ENCODE data around the gene XPC. TPM values are rescaled to one million over a fixed set of nuclear protein-coding genes. Genes with fewer than 3 reads are reported as not detected.

The XPC gene
- total RNA-seq, 1 donor: 61.6 TPM

DNA sequence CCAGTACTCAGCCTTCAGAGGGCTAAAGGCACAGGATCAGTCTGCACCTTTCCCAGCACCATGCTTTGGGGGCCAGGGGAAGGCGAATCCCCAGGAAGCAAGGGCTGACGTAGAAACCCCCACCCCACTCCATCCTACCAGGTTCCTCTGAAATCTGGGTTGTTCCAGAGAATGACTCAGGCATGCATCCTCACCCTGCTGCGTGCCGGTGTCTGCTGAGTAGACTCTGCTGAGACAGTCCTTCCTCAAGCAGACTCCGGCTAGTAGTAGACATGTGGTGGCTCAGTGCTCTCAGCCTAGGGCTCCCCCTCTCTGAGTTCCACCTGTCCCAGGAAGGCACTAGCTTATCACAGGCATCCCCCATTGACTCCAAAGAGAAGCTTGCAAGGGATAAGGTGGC is 44.5 kb downstream of the XPC start:
- H3K4me3 ChIP-seq (ENCODE audit: low read depth, low read length): no peak overlapping the region
- TF ChIP-seq, protein P1, sequence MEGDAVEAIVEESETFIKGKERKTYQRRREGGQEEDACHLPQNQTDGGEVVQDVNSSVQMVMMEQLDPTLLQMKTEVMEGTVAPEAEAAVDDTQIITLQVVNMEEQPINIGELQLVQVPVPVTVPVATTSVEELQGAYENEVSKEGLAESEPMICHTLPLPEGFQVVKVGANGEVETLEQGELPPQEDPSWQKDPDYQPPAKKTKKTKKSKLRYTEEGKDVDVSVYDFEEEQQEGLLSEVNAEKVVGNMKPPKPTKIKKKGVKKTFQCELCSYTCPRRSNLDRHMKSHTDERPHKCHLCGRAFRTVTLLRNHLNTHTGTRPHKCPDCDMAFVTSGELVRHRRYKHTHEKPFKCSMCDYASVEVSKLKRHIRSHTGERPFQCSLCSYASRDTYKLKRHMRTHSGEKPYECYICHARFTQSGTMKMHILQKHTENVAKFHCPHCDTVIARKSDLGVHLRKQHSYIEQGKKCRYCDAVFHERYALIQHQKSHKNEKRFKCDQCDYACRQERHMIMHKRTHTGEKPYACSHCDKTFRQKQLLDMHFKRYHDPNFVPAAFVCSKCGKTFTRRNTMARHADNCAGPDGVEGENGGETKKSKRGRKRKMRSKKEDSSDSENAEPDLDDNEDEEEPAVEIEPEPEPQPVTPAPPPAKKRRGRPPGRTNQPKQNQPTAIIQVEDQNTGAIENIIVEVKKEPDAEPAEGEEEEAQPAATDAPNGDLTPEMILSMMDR (IDR thresholded peaks at IDR 0.05; ENCODE audit: insufficient read depth, low read length): no peak
- no peak for DNase-seq (ENCODE audit: low read depth)

DNA sequence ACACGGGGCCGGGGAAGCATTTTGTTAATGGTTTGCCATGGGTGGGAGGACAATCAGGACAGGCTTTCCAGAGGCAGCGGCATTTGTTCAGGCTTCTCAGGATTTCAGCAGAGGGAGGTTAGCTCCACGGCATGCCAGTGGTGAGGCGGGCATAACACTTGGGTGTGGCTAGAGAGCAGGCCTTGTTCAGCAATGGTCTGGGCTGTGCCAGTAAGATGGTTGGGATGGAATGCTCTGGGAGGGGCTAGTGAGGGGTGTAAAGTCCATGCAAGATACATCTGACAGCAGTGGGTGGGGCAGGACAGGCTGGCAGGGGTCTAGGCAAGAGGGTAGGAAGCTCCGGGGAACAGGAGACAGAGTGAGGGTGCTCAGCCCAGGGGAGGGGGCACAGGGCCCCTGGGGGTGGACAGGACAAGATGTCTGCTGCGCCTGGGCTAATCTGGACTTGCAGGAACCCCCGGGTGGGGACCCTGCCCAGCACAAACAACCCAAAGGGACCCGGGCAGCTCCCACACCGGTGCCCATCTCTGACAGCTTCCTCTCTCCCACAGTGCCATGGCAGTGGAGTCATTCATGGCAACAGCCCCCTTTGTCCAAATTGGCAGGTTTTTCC is 45.1 kb downstream of the XPC start:
- TF ChIP-seq, protein P1 (IDR thresholded peaks at IDR 0.05; ENCODE audit: insufficient read depth, low read length): no peak
- no peak overlapping the region for H3K4me3 ChIP-seq (ENCODE audit: low read depth, low read length)
- no peak for DNase-seq (ENCODE audit: low read depth)

DNA sequence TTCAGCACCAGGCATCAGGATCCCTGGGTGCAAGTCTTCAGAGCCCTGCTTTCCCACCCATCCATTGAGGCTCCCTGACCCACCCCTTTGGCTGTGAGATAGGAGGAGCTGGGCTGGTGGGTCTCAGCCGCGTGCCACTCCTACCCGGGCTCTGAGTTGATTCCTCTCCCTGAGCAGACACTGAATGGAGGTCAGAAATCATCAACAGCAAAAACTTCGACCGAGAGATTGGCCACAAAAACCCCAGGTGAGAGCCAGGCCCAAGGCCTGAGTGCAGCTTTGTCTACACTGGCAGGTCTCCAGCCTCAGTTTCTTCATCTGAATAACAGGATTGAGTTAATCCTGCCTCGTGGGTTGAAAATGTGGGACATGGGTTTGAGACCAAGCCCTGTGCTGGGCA is 45.7 kb downstream of the XPC start:
- H3K4me3 ChIP-seq (ENCODE audit: low read depth, low read length): no peak overlapping the region
- no peak for DNase-seq (ENCODE audit: low read depth)
- TF ChIP-seq, protein P1 (IDR thresholded peaks at IDR 0.05; ENCODE audit: insufficient read depth, low read length): no peak

GRCh38 chr3:14132120-14132519 is 46.3 kb downstream of the XPC start:
- TF ChIP-seq, protein P1 (IDR thresholded peaks at IDR 0.05; ENCODE audit: insufficient read depth, low read length): no peak
- no peak overlapping the region for H3K4me3 ChIP-seq (ENCODE audit: low read depth, low read length)
- DNase-seq (ENCODE audit: low read depth): no peak

DNA sequence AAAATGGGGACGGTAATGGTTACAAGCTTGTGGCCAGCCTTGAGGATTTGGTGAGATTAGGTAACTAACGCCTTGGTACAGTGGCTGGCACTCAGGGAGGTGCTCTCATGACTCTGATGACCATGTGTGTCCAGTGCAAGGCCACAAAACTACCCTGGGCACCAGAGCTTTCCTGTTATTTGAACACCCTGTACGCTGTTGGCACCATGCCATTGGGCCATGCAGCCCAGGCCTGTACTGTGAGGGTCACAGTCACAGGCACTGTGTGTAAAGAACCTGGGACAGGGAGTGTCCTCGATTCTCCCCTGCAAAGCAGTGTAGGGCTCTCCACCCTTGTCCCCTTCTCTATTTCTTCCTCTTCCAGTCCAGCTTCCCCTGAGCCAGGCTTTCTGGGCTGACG is 47.3 kb downstream of the XPC start:
- no peak overlapping the region for H3K4me3 ChIP-seq (ENCODE audit: low read depth, low read length)
- DNase-seq (ENCODE audit: low read depth): no peak
- TF ChIP-seq, protein P1 (IDR thresholded peaks at IDR 0.05; ENCODE audit: insufficient read depth, low read length): no peak

- no peak for DNase-seq (ENCODE audit: low read depth)
- no peak overlapping the region for H3K4me3 ChIP-seq (ENCODE audit: low read depth, low read length)
- TF ChIP-seq, protein P1 (IDR thresholded peaks at IDR 0.05; ENCODE audit: insufficient read depth, low read length): no peak
Observed at GRCh38 chr3:14130707-14131106, 47.7 kb downstream of the XPC start.

GRCh38 chr3:14130230-14130629 is 48.2 kb downstream of the XPC start:
- no peak for DNase-seq (ENCODE audit: low read depth)

More at GRCh38 chr3:14130230-14130629, 48.2 kb downstream of the XPC start:
- TF ChIP-seq, protein P1 (IDR thresholded peaks at IDR 0.05; ENCODE audit: insufficient read depth, low read length): no peak
- no peak overlapping the region for H3K4me3 ChIP-seq (ENCODE audit: low read depth, low read length)

Data from fibroblast of the aortic adventitia (primary cell).